ENCODE data around the gene ZNF746. TPM values are rescaled to one million over a fixed set of nuclear protein-coding genes. Genes with fewer than 3 reads are reported as not detected.
A peak's percentile ranks its signal among the peaks of the same experiment; 100 is the strongest.

ZNF746 gene
- total RNA-seq, 2 donors from 2014 or later, result 11.0 to 13.6 TPM

DNA sequence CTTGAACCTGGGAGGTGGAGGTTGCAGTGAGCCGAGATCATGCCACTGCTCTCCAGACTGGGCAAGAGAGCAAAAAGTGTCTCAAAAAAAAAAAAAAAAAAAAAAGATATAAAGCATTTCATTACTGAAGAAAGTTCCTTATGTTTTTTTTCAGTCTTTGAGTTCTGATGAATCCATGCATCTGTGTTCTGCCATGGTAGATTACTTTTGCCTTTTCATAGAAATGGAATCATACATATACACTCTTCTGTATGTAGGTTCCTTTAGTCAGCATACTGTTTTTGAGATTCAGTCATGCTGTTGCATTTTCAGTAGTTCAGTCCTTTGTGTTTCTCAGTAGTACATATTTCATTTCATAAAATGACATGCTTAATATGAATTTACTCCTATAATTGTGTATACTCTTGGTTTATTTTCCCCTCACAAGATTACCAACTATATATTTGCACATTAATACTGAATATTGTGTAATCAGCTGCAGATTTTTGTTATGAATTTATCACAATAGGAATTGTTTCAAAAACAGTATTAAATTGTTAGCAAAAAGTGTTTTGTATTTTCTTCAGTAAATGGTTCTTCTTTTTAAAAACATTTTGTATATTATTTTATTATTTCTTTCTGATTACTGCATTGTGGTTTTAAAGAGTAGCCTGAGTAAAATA lies 34.0 kb downstream of the ZNF746 start:
- Histone ChIP-seq H3K36me3 (no peaks in the 10 kb centered on the region), H3K4me1 (peaks cover 0 to 11% of the 10 kb centered on the region in 2 donors), H3K27me3 (no peaks in the 10 kb centered on the region), H3K9me3 (no peaks in the 10 kb centered on the region), H3K27ac (no peak overlapping the region), H3K4me3 (no peak overlapping the region)
- no peak for TF ChIP-seq CTCF (IDR thresholded peaks at IDR 0.05)
- DNase-seq (ENCODE audit: low spot score), result no peak

DNA sequence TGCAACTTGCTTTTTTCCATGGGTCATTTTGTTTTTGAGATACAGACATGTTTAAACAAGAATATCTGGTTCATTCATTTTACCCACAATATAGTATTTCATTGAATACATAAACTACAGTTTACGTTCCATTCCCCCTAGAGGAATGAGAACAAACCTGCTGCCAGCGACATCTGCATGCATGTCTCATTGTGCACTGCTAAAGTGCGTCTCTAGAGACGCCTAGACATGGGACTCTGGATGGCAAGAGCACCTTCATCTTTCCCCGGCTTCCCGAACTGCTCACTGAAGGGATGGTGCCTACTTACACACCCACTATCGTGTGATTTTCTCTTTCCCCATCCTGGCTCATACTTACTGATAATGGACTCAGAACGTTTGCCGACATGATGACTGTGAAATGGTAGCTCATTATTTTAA lies 35.5 kb downstream of the ZNF746 start:
- Histone ChIP-seq H3K36me3 (no peaks in the 10 kb centered on the region), H3K27me3 (no peaks in the 10 kb centered on the region), H3K4me3 (no peak overlapping the region), H3K27ac (no peak overlapping the region), H3K4me1 (peaks cover 0 to 16% of the 10 kb centered on the region in 2 donors), H3K9me3 (no peaks in the 10 kb centered on the region)
- DNase-seq (ENCODE audit: low spot score), result no peak
- no peak for TF ChIP-seq CTCF (IDR thresholded peaks at IDR 0.05)

- peak; percentile 12 to 57 for TF ChIP-seq CTCF (IDR thresholded peaks at IDR 0.05)
- H3K27ac ChIP-seq, result peak within 1 kb of the TSS; percentile 76 to 79
- peaks cover 0 to 16% of the 10 kb centered on the region in 2 donors for H3K4me1 ChIP-seq
- H3K4me3 ChIP-seq, result peak within 1 kb of the TSS; percentile 78 to 84
- H3K36me3 ChIP-seq, result peaks cover under 1% of the 10 kb centered on the region
- H3K9me3 ChIP-seq, result no peaks in the 10 kb centered on the region
- peak; percentile 83 for DNase-seq (ENCODE audit: low spot score)
- no peaks in the 10 kb centered on the region for H3K27me3 ChIP-seq
These were observed 36.9 kb downstream of the ZNF746 start, which contains the start of gene ZNF777 for GRCh38 chr7:149460493-149461277. Gene ZNF777 (minus strand): TSS chr7:149461062. CDS start chr7:149456022, 5,040 bp downstream.

- Histone ChIP-seq H3K4me3 (peak overlapping the region; percentile 78 to 84), H3K27ac (no peak overlapping the region)
These were observed 37.8 kb downstream of the ZNF746 start for GRCh38 chr7:149459540-149460452.

More at GRCh38 chr7:149459540-149460452, 37.8 kb downstream of the ZNF746 start:
- no peak for TF ChIP-seq CTCF (IDR thresholded peaks at IDR 0.05)
- Histone ChIP-seq H3K9me3 (no peaks in the 10 kb centered on the region), H3K4me1 (peaks cover 0 to 16% of the 10 kb centered on the region in 2 donors), H3K36me3 (peaks cover 10% of the 10 kb centered on the region), H3K27me3 (no peaks in the 10 kb centered on the region)
- no peak for DNase-seq (ENCODE audit: low spot score)

All from right atrium auricular region (tissue), 2 donors.